NCI-H2196 treated with DMSO at 0.1 percent for 48 hours (cell line): ENCODE results near the gene RASGRF1.
"Not testable (repeated sequence)": the region's sequence is repeated elsewhere in the genome, so short reads cannot be mapped to it uniquely, and the experiment has no call there.

Source experiments
- DNase-seq: peaks from one replicate; lab custom pipeline; 2025; ENCODE audit not compliant: unreplicated experiment; lab: John Stamatoyannopoulos, UW

Gene RASGRF1

DNA sequence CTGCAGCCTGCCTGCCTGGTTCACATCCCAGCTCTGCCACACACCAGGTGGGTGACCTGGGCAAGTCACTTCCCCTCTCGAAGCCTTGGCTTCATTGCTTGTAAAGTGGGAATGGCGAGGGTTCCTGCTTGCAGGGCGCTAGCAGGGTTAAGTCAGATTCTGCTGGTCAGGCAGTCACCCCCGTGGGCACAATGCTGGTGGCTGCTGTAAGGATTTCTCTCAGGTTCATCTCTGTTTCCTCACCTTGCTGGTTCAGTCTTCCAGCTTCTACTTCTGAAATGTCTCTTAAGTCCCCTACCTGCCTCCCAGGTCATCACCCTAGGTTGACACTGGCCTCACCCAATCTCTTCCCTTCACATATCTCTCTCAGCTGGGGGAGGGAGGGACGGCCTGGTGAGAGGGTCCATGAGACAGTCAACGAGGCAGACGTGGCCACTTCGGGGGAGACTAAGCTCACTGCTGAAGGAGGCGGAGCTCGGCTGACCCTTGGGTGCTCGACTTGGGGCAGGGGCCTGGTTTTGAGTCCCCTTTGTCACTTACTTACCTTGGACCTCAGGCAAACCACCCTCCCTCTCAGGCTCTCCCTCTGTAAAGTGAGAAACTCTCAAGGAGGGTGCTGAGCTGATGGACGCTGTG is 157.3 kb downstream of the RASGRF1 start:
- DNase-seq, result no peak

DNA sequence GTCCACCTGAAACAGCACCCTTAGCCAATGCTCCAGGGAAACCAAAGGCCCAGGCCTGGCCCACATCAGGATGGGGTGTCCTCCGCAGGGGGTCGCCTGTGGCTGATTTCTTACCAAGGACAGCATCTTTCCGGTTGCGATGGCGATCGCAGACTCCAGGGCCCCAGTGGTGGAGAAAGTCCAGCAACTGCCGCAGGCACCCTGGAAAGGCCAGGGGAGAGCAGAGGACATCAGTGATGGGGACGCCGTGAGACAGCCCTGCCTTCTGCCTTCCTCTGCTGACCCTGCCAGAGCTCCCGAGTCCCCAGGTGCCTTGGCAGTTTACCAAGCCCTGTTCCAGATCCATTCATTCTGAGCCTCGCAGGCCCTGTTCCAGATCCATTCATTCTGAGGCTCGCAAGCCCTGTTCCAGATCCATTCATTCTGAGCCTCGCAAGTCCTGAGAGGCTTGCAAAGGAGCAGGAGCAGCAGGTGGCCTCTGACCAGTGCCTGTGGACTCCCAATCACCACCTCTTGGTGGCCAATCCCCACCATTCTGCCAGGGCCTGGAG is 158.2 kb downstream of the RASGRF1 start:
- DNase-seq, result no peak

DNA sequence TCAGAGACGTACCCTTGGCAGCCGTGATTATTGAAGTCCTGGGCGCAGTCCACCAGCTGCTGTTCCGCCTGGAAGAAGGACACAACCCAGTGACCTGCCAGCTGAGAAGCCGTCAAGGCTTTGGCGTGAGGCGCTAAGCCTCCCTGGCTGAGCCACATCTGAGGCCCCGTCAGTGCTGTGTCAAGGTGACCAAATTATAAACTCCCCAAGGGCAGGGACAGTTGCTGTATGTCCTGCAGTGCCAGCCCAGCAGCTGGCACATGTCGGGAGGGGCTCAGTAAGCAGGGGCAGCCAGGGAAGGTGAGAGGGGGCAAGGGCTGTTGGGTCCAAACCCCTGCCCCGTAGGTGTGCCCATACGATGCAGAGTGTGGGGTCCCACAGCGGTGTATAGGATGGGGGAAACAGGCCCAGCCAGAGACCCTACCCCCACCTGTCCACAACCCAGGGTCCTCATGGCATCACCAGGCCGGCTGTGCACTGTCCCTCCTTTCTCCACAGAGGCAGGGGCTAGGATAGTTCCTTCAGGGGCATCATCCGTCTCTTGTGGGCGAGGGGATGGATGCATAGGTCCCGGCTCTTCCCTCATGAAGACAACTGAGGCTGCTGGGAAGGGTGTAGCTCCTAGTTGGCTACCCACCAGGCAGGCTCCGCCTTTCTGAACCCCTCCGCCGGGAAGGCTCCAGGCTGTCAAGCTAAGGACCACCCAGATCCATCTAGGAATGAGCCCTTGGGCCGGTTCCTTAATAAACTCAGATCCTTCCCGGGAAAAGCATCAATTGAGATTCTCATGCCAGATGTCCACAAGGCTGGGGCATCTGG is 158.9 kb downstream of the RASGRF1 start:
- no peak for DNase-seq

DNA sequence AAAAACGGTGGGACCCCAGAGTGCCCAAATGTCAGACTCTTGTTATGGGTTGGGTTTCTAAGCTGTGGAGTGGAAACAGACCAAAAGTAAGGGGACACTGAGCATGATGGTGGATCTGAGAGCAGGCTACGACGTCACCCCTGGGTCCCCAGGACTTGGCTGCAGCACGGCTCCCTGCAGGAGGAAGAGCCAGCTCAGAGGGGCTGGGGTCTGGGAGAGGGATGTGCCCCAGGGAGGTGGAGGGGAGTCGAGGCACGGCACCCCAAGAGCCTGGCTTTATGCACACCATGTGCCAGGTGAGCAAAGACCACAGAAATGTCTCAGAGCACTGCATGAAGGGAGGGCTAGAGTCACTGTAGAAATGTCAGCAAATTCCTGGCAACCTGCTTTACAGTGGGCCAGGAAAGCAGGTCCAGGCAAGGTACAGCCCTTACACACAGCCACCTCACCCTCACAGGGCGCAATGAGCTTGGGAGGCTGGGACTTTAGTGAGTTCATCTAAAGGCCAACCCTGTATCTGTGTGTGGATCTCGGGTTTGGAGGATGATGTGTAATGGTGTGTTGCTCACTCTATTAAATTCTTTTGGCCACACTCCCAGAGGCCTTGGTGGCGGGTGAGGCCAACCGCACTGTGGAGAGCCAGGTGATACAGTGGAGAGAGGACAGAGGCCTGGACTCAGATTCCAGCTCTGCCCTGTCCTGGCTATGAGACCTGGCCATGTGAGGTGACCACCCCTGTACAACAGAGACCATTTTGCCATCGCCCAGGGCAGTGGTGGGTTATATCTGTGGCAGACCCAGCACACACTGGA is 159.8 kb downstream of the RASGRF1 start:
- DNase-seq, result peak; percentile 41

DNA sequence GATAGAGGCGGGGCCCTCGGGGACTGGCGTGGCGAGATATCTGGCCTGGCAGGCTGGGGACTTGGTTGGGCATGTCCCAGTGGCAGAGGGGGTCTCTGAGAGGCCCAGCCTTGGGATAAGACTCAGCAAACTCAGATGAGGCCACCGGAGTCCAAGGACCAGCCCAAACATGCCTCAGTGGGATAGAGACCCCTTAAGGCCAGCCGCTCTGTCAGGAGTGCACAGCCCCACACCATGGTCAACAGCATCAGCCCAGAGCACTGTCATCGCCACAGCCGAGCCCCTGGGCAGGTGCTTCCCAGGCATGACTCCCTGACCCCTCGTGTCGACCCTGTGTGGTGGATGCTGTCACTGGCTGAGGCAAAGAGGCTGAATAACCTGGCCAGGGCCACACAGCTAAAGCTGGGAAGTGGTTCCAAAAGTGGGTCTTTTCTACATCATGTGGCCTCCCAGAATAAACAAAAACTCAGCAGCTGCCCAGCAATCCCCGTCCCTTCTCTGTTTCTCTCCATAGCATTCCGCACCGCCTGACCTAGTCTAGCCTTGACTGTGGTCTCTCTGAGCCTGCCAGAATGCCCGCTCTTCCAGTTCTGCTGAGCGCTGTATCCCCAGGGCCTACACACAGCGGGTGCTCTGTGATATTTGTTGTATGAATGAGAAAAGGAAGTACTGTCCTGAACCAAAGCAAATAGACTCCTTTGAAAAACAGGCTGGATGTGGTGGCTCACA is 160.9 kb downstream of the RASGRF1 start:
- no peak for DNase-seq

DNA sequence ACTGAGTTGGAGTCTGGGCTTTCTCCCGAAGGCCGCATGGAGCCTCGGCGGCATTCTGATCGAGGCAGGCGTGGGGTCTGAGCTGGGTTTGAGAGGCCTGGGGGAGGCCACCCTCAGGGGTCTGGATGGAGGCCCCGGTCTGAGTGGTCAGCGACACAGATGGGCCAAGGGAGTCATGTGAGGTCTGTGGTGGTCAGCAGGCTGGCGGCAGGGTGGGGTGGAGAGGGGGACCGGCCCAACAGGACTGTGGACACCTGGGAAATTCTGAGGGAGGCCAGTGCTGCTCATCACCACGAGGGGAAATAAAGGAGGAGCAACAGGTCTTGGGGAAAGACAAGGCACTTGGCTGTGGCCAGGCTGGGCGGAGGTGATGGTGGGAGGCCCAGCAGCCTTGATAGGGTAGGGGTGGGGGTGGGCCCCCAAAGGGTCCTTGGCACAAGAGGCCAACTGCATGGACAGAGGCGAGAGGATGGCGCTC is 161.9 kb downstream of the RASGRF1 start:
- no peak for DNase-seq

DNA sequence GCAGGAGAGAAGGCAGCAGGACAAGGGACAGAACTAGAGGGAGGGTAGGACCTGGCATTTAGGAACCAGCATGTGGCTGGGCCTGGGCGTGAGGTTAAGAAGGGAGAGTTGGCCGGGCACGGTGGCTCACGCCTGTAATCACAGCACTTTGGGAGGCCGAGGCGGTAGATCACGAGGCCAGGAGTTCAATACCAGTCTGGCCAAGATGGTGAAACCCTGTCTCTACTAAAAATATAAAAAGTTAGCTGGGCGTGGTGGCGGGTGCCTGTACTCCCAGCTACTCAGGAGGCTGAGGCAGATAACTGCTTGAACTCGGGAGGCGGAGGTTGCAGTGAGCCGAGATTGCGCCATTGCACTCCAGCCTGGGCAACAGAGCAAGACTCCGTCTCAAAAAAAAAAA is 162.4 kb downstream of the RASGRF1 start:
- DNase-seq, result not testable (repeated sequence)

DNA sequence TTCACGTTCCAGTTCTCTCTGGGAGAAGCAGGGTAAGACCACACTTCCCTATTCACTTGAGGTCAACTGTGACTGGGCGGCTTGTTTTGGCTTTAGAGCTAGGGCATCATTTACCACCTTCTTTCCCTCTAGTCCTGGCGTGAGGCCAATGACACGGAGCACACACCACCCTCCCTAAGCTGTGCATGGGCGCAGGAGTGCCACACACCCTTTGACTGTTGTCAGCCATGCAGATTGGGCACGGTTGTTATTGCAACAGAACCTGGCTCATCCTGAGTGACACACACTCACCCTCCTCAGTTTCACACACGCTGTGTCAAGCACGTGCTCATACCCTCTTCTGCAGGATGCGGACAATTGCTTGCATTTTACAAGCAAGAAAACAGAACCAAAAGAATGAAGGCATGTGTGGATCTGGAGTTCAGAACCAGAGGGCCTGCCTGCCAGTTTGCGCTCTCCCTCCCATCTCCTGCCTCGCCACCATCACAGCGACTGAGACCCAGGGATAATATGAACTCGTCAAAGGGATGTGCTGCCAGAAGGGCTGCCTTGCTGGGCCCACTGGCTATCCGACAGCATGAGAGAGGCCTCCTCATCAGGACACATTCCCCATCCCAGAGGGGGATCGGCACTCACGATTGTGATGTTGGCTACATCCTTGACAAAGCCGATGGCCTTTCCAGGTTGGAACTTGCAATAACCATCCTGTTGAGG is 163.3 kb downstream of the RASGRF1 start:
- DNase-seq, result no peak

DNA sequence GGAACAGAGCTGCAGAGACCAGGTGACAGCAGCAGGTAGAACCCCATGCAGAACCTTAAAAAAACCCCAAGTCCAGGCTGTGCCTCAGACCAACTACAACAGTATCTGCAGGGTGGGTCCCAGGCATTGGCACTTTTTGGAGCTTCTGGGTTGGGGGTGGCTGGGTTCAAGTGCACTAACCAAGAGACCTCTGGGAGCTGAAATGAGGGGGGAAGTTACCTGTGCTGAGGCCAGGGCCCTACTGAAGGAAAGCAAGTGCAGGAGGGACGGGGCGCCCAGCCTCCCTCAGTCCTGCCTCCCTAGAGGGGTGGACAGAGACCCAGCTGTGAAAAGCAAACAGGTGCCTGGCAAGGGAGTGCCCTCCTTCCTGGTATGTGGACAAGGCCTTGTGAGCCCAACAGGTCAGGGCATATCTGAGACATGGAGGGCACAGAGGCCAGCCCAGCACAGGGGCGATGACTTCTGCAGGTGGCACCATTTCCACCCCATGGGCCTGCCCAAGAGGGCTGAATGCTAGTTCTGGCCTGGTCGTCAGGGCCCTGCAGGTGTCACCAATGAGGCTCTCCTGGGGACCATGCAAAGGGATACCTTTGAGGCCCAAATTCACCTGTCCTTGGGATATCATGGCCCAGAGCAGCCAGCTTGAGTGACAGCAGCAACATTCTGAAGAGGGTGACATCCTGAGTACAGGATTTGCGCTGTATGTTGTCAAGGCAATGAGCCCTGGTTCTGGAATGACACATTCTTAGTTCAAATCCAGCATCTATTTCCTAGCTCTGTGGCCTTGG is 164.4 kb downstream of the RASGRF1 start:
- no peak for DNase-seq

DNA sequence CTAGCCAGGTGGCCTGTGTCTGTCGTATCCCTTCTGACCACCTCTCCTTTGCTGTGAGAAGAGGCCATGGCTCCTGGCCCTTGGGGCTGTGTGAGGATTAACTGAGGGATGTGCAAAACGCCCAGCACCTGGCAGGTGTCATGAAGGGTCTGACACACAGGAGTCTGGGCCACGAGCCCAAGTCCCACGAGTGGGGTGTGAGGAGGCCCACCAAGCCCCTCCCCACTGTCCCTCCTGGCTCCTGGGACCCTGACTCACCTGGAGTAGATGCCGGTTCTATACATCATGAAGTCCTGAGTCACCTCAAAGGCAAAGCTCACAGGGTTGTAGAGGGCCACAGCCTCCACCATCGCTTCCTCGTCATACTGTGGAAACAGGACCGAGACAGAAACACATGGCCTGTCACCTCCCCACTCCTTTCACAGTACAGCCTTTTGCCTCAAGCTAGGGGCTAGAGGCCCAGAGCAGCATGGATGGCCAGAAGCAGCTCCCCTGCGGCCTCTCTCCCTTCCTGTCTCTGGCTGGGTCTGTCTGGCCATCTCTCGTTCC is 165.4 kb downstream of the RASGRF1 start:
- no peak for DNase-seq

DNA sequence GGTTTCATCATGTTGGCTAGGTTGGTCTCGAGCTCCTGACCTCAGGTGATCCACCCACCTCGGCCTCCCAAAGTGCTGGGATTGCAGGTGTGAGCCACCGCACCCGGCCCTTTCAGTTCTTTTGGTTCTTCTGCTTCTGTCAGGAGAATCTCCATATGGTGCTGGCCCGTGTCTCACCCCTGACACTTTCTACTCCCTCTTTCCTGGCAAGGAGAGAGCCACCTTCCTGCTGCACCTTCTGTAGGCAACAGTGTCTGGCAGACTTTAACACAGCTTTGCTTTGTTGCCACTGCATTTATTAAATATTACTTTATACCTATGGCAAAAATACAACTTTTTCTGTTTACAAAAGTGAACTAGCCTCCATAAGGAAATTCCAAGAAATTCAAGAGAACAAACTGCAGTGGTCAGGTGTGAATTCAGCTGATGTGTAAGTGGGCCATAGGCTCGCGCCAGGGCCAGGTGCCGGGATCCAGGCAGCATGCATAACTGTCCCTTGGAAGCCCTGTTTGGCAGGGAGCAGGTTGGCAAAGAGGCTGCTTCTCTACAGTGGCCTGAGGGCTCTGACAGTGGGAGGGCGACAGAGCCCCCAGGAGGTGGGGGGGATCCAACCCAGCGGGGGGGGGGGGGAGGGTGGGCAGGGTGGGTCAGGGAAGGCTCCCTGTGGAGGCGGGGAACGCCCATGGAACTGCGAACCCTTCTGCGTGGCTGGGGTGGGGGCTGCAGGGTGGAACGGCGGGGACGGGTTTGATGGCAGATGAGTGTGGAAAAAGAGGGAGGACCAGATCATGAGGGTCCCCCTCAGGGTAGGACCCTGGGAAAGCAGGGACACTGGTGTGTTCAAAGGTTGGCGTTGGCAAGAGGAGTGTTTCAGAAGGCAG is 166.9 kb downstream of the RASGRF1 start:
- DNase-seq, result no peak

DNA sequence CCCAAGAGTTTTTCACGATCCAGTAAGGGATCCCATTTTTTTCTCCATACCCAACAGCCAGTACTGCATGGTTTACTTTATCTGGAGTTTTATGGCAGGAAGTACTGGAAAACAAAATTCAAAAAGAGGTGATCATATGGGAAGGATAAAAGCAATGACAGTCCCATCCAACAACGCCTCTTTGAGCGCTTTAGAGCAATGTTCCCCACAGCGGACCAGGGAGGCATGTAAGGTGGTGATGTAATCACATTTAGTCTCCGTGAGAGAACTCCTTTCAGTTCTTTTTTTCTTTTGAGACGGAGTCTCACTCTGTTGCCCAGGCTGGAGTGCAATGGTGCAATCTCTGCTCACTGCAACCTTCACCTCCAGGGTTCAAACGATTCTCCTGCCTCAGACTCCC is 167.6 kb downstream of the RASGRF1 start:
- DNase-seq, result no peak

DNA sequence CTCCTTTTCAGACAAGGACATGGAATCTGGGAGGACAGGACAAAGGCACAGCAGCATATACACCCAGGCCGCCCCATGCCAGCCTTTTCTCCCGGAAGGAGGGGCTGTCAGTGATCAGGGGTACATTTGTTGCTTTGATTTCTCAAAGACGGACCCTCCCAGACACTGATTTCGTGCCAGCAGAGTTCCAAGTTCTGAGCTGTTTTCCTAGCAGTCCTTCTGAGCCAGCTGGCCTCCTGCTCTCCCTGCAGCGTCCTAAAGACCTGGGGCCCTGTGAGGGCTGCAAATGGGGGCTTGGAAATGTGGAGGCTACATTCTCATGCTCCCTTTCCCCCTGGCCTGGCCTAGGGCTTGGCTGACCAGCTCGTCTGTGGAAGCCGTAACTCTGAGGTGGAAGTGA is 168.1 kb downstream of the RASGRF1 start:
- DNase-seq, result no peak

DNA sequence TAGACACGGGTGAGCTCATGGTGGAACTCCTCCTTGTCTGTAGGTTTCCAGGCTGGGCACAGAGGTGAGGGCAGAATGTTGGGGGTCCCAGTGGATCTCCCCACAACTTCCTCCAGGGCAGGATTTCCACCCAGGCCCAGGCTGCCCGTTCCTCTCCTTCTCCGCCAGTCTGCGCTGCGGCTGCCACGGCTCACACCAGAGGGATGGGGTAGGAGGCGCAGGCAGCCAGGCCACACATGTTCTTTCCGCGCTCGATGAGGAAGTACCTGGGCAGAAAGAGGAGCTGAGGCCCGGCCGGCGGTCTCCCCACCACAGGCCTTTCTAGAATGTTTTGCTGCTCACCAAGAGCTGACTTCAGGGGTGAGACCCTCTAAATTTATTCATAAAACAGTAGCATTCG is 168.6 kb downstream of the RASGRF1 start:
- no peak for DNase-seq

DNA sequence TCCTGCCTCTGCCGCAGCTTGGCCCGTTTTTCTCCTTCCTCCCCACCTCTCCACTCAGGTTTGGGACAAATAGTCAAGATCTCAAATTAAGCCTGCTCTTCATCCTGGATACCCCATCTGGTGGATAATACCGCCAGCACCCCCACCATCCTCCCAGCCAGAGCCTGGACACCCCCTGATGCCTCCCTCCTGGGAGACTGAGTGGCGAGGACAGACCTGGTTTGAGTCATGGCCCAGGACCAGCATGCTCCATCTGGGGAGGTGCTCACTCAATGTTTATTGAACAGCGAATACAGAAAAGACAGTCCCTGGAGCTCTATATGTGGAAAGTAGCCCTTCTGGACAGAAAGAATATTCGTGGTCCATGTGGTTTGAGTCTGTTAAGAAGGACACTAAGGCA is 169.1 kb downstream of the RASGRF1 start:
- DNase-seq, result no peak

DNA sequence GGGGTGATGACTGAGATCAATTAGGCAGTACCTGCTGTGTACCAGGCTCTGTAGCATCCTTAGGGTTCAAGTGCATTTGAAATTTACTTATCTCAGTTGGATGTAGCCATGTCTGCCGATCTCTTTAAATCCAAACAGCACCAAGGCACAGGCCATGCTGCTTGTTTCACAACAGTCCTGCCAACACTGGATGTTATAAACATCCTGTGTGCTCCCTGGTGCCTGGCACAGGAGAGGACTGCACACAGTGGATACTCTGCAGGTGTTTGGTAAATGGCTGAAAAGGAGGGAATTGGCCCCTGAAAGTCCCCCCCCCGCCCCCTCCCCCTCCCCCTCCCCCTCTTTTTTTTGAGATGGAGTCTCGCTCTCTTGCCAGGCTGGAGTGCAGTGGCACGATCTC is 172.7 kb downstream of the RASGRF1 start:
- no peak for DNase-seq

DNA sequence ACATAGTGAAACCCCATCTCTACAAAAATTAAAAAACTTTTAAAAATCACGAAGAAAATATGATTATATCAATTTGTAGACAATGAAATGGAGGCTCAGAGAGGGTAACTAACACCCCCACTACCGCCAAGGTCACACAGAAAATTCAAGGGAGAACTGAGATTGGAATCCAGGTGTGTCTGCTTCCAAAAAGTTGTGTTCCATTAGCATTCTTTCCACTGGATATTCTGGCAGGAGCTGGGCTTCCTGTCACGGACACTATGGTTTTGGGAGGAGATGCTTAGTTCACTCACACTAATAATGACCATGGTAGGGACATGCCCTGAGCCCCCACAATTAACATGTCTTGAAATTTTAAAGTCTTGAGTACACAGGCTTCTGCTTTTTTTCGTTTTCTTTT is 174.5 kb downstream of the RASGRF1 start:
- DNase-seq, result no peak
